ENCODE results near the gene RPL32. TPM values are rescaled to one million over a fixed set of nuclear protein-coding genes. Genes with fewer than 3 reads are reported as not detected.

The RPL32 gene
- total RNA-seq, 1 experiment from 2014 or later: 1,853 TPM

DNA sequence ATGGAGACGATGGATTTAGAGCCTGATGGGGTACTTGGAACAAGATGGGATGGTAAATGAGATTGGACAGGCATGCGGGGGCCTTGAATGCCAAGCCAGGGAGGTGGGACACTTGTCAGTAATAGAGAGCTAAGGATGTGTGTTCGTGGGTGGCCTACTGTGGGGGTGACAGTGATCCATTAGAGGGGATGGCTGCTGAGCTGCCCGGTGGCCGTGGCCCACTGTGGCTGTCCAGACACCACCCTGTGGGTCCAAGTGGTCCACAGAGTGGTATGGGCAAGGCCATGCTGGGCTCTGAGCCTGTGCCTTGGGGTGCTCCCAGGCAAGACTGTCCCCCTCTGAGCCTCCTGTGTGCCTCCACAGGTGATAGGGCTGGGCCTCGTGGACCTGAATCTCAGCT is 27.4 kb downstream of the RPL32 start:
- DNase-seq (ENCODE audit: low read depth, low spot score): no peak
- no peak for ATAC-seq
- H3K9me2 ChIP-seq (ENCODE audit: insufficient read depth): no peaks in the 10 kb centered on the region
- TF ChIP-seq CBX3 (IDR thresholded peaks at IDR 0.05; ENCODE audit: low read depth): no peak
- no peak for TF ChIP-seq SIN3A (IDR thresholded peaks at IDR 0.05; ENCODE audit: low read depth)
- no peak for TF ChIP-seq ELF1 (IDR thresholded peaks at IDR 0.05; ENCODE audit: borderline replicate concordance, low read depth)
- no peak for TF ChIP-seq MAX (IDR thresholded peaks at IDR 0.05)
- TF ChIP-seq EGR1 (IDR thresholded peaks at IDR 0.05; ENCODE audit: low read depth): no peak
- TF ChIP-seq POLR2AphosphoS5 (IDR thresholded peaks at IDR 0.05; ENCODE audit: low read depth, low read length): no peak
- no peak for TF ChIP-seq JUND (IDR thresholded peaks at IDR 0.05)
- TF ChIP-seq EZH2 (IDR thresholded peaks at IDR 0.05): no peak
- TF ChIP-seq, protein P1, sequence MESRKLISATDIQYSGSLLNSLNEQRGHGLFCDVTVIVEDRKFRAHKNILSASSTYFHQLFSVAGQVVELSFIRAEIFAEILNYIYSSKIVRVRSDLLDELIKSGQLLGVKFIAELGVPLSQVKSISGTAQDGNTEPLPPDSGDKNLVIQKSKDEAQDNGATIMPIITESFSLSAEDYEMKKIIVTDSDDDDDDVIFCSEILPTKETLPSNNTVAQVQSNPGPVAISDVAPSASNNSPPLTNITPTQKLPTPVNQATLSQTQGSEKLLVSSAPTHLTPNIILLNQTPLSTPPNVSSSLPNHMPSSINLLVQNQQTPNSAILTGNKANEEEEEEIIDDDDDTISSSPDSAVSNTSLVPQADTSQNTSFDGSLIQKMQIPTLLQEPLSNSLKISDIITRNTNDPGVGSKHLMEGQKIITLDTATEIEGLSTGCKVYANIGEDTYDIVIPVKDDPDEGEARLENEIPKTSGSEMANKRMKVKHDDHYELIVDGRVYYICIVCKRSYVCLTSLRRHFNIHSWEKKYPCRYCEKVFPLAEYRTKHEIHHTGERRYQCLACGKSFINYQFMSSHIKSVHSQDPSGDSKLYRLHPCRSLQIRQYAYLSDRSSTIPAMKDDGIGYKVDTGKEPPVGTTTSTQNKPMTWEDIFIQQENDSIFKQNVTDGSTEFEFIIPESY (IDR thresholded peaks at IDR 0.05; ENCODE audit: extremely low read depth, insufficient replicate concordance, low read length): no peak
- no peak for TF ChIP-seq POLR2A (IDR thresholded peaks at IDR 0.05; ENCODE audit: borderline replicate concordance, extremely low read depth, insufficient read depth, insufficient read length)
- TF ChIP-seq YY1 (IDR thresholded peaks at IDR 0.05; ENCODE audit: extremely low read depth, insufficient replicate concordance, low read depth, low read length): no peak
- no peak for TF ChIP-seq ZNF274 (IDR thresholded peaks at IDR 0.05; ENCODE audit: low read depth, low read length)
- no peak for TF ChIP-seq ATF3 (IDR thresholded peaks at IDR 0.05)
- TF ChIP-seq ZFX (IDR thresholded peaks at IDR 0.05): no peak
- no peak for TF ChIP-seq RAD21 (IDR thresholded peaks at IDR 0.05; ENCODE audit: low read depth)
- no peak for TF ChIP-seq TCF7L2 (IDR thresholded peaks at IDR 0.05; ENCODE audit: borderline replicate concordance, extremely low read depth, insufficient read depth, insufficient read length)
- TF ChIP-seq, protein P2, sequence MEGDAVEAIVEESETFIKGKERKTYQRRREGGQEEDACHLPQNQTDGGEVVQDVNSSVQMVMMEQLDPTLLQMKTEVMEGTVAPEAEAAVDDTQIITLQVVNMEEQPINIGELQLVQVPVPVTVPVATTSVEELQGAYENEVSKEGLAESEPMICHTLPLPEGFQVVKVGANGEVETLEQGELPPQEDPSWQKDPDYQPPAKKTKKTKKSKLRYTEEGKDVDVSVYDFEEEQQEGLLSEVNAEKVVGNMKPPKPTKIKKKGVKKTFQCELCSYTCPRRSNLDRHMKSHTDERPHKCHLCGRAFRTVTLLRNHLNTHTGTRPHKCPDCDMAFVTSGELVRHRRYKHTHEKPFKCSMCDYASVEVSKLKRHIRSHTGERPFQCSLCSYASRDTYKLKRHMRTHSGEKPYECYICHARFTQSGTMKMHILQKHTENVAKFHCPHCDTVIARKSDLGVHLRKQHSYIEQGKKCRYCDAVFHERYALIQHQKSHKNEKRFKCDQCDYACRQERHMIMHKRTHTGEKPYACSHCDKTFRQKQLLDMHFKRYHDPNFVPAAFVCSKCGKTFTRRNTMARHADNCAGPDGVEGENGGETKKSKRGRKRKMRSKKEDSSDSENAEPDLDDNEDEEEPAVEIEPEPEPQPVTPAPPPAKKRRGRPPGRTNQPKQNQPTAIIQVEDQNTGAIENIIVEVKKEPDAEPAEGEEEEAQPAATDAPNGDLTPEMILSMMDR (IDR thresholded peaks at IDR 0.05 in 2 of 3, conservative IDR thresholded peaks at IDR 0.05 in 1 of 3; ENCODE audit: borderline replicate concordance in 1 of 3, insufficient read depth in 1 of 3, low read depth in 2 of 3, low read length in 2 of 3): no peak
- no TSS peak for BruUV-seq (replicated peaks)
- intact Hi-C loops (cut with micrococcal nuclease): no loop called here
- no peaks in the 10 kb centered on the region for H3K9me3 ChIP-seq (ENCODE audit: control insufficient read depth in 1 of 2, insufficient read depth in 1 of 2, low read depth in 1 of 2, low read length in 2 of 2)
- no peaks in the 10 kb centered on the region for H3K79me2 ChIP-seq (ENCODE audit: insufficient read depth, low read length)
- no peak overlapping the region for H3K27ac ChIP-seq (ENCODE audit: low read depth, low read length)
- no peaks in the 10 kb centered on the region for H3K36me3 ChIP-seq (ENCODE audit: control insufficient read depth in 1 of 2, insufficient read depth in 2 of 2, low read length in 2 of 2)
- POLR2A ChIA-PET: no interaction called here
- H3K4me1 ChIP-seq (ENCODE audit: control insufficient read depth in 1 of 2, insufficient read depth in 2 of 2, low read length in 2 of 2): peaks cover 9 to 16% of the 10 kb centered on the region in 2 experiments
- no peak overlapping the region for H3K4me2 ChIP-seq (ENCODE audit: low read length)
- CTCF ChIA-PET: interaction anchor here (1.3 kb wide), 1 partner anchor 9 kb away, joined by 3 read pairs; no protein-coding TSS in a partner anchor
- H3K9ac ChIP-seq (ENCODE audit: low read length): no peak overlapping the region
- no peaks in the 10 kb centered on the region for H3K27me3 ChIP-seq (ENCODE audit: insufficient read depth, low read length)
- H4K20me1 ChIP-seq (ENCODE audit: insufficient read depth): no peaks in the 10 kb centered on the region
- H3K4me3 ChIP-seq (replicated peaks in 1 of 2; ENCODE audit: low read depth in 1 of 2, low read length in 2 of 2): no peak overlapping the region
- no peak overlapping the region for H2AFZ ChIP-seq (ENCODE audit: low read depth, low read length, poor library complexity, severe bottlenecking)
- RAD21 ChIA-PET (ENCODE audit: low non-redundant PET in 1 of 2, low total read pairs in 2 of 2, uncharacterized antibody in 2 of 2, unreplicated experiment in 2 of 2): no interaction called here
